Measurements from ENCODE around the gene ANXA2. TPM values are rescaled to one million over a fixed set of nuclear protein-coding genes. Genes with fewer than 3 reads are reported as not detected.
A peak's percentile ranks its signal among the peaks of the same experiment; 100 is the strongest.
"Not testable (repeated sequence)": the region's sequence is repeated elsewhere in the genome, so short reads cannot be mapped to it uniquely, and the experiment has no call there.

Gene ANXA2
- 100 to 1,000 TPM; 446 to 630 (median 526) TPM for polyA plus RNA-seq (ENCODE audit: insufficient read length in 4 of 4)

GRCh38 chr15:60397772-60398445, at the start of gene ANXA2:
TSS of gene ANXA2 (minus strand) at chr15:60397986. CDS start at chr15:60386075, 11,911 bp downstream.
- DNase-seq (ENCODE audit: low read depth in 4 of 4, low spot score in 2 of 4), result no peak

- peak in 1 of 4 donors; percentile 6 for DNase-seq (ENCODE audit: low read depth in 4 of 4, low spot score in 2 of 4)
These were observed 46.6 kb upstream of the ANXA2 start for GRCh38 chr15:60444289-60444912.

- no peak for DNase-seq (ENCODE audit: low read depth in 4 of 4, low spot score in 2 of 4)
These were observed 45.0 kb upstream of the ANXA2 start for GRCh38 chr15:60442763-60443162.

GRCh38 chr15:60442031-60442650, 44.4 kb upstream of the ANXA2 start:
- no peak for DNase-seq (ENCODE audit: low read depth in 4 of 4, low spot score in 2 of 4)

- DNase-seq (ENCODE audit: low read depth in 4 of 4, low spot score in 2 of 4), result no peak
These were observed 43.5 kb upstream of the ANXA2 start for GRCh38 chr15:60441331-60441730.

GRCh38 chr15:60438646-60439045, 40.9 kb upstream of the ANXA2 start:
- DNase-seq (ENCODE audit: low read depth in 4 of 4, low spot score in 2 of 4), result no peak

- DNase-seq (ENCODE audit: low read depth in 4 of 4, low spot score in 2 of 4), result no peak
These were observed 31.1 kb upstream of the ANXA2 start for GRCh38 chr15:60428935-60429334.

- no peak for DNase-seq (ENCODE audit: low read depth in 4 of 4, low spot score in 2 of 4)
These were observed 29.2 kb upstream of the ANXA2 start for GRCh38 chr15:60426870-60427508.

- no peak for DNase-seq (ENCODE audit: low read depth in 4 of 4, low spot score in 2 of 4)
These were observed 27.7 kb upstream of the ANXA2 start for GRCh38 chr15:60425461-60425860.

GRCh38 chr15:60424006-60424405, 26.2 kb upstream of the ANXA2 start:
- no peak for DNase-seq (ENCODE audit: low read depth in 4 of 4, low spot score in 2 of 4)

- DNase-seq (ENCODE audit: low read depth in 4 of 4, low spot score in 2 of 4), result peak in 3 of 4 donors; percentile 45 to 77 (median 47)
These were observed 25.8 kb upstream of the ANXA2 start for GRCh38 chr15:60423537-60423936.

GRCh38 chr15:60421544-60421943, 23.8 kb upstream of the ANXA2 start:
- DNase-seq (ENCODE audit: low read depth in 4 of 4, low spot score in 2 of 4), result no peak

GRCh38 chr15:60420203-60420716, 22.5 kb upstream of the ANXA2 start:
- DNase-seq (ENCODE audit: low read depth in 4 of 4, low spot score in 2 of 4), result no peak

GRCh38 chr15:60419753-60420152, 22.0 kb upstream of the ANXA2 start:
- DNase-seq (ENCODE audit: low read depth in 4 of 4, low spot score in 2 of 4), result no peak

GRCh38 chr15:60418096-60418495, 20.3 kb upstream of the ANXA2 start:
- DNase-seq (ENCODE audit: low read depth in 4 of 4, low spot score in 2 of 4), result no peak

- DNase-seq (ENCODE audit: low read depth in 4 of 4, low spot score in 2 of 4), result no peak
These were observed 19.3 kb upstream of the ANXA2 start for GRCh38 chr15:60417112-60417511.

- DNase-seq (ENCODE audit: low read depth in 4 of 4, low spot score in 2 of 4), result no peak
These were observed 18.7 kb upstream of the ANXA2 start for GRCh38 chr15:60416484-60416883.

GRCh38 chr15:60414016-60414682, 16.4 kb upstream of the ANXA2 start:
- DNase-seq (ENCODE audit: low read depth in 4 of 4, low spot score in 2 of 4), result no peak

GRCh38 chr15:60413231-60413824, 15.5 kb upstream of the ANXA2 start:
- no peak for DNase-seq (ENCODE audit: low read depth in 4 of 4, low spot score in 2 of 4)

GRCh38 chr15:60412807-60413206, 15.0 kb upstream of the ANXA2 start:
- DNase-seq (ENCODE audit: low read depth in 4 of 4, low spot score in 2 of 4), result not testable (repeated sequence)
